Right ventricle myocardium superior (tissue), 1 donor: Measurements from ENCODE around the gene DPM2. TPM values are rescaled to one million over a fixed set of nuclear protein-coding genes. Genes with fewer than 3 reads are reported as not detected.

Source experiments
- ATAC-seq: fragments of 200-7000 bp; cut with Tn5 transposase; one replicate; pipeline ENCODE4 v1.9.1; 2020; ENCODE audit warnings: mild to moderate bottlenecking; ENCODE audit not compliant: poor library complexity
- DNase-seq: peaks from one replicate; pipeline ENCODE4 v3.0.0-alpha.2; 2020
- intact Hi-C: fragments of 100-400 bp; cut with DNase I; formaldehyde crosslinking; loops from one replicate; pipeline ENCODE4 v1.11.2; 2022
- total RNA-seq: library from RNA; stranded (reverse); fragmentation: NEBNext Ultra II Directional; extraction: Animal tissue kit (Norgen Biotek cat#: 25700); gene quantifications from one replicate; pipeline ENCODE4 v1.2.1, GENCODE V29; 2021
- donor health status: DM: no; HTN: yes; CAD: no; lungs with severe emphysema.

DPM2 gene
- total RNA-seq, 1 donor from 2014 or later: 9.9 TPM

DNA sequence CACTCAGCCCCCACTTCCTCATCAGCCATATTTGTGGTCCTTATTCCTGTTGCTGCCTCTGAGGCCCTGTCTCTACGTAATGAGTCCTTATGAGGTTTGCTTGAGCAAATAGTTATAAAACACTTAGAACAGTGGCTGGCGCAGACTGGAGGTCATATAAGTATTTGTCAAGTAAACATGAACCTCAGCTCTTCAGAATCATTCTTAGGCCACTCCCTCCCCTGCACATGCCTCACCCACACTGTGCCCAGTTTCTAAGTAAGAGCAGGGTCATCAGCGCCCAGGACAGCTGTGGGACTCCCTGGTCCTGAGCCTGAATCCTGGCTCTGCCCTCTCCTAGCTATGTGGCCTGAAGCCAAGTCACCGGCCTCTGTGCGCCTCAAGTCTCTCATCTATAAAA, 24.8 kb downstream of the DPM2 start:
- ATAC-seq (no peak), DNase-seq (no peak)
- intact Hi-C loops: no loop called here

DNA sequence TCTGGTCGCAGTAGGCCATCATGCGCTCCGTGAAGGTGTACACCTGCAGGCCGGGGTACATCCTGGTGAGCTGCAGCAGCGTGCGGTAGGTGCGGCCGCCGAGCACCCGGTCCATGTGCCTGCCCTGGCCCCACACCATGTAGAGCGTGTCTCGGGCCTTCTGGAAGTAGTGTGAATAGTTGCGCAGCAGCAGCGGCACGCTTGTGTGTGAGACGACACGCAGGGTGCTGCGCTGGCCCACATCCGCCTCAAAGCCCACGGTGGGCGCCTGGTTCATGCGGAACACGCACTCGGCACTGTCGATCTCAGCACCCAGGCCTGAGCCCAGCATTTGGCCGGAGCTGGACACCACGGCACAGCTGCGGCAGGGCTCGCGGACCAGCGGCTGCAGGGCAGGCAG, 25.4 kb downstream of the DPM2 start:
- no peak for DNase-seq
- intact Hi-C loops: no loop called here
- ATAC-seq: no peak

DNA sequence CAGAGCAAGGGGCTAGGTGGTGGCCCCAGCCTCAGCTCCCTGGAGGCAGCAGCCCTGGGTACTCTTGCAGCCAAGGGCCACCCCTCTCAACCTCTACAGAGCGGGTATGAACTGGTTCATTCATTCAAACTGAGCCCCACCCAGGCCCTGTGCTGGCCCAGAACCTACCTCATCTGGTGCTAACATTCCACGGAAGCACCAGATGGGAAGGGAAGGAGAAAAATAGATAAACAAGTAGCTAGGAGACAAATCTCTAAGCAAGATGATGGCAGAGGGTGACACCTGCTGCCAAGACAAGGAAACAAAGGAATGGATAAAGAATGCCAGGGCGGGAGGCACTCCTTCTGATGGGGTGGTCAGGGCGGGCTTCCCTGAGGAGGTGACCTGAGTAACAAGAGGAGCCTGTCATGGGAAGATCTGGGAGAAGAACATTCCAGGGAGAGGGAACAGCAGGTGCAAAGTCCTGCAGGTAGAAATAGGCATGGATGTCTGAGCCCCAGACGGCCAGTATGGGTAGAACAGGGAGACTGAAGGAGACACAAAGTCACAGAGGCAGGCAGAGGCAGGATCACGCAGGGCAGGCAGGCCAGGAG, 26.9 kb downstream of the DPM2 start:
- DNase-seq (no peak), ATAC-seq (no peak)
- intact Hi-C loops: no loop called here

DNA sequence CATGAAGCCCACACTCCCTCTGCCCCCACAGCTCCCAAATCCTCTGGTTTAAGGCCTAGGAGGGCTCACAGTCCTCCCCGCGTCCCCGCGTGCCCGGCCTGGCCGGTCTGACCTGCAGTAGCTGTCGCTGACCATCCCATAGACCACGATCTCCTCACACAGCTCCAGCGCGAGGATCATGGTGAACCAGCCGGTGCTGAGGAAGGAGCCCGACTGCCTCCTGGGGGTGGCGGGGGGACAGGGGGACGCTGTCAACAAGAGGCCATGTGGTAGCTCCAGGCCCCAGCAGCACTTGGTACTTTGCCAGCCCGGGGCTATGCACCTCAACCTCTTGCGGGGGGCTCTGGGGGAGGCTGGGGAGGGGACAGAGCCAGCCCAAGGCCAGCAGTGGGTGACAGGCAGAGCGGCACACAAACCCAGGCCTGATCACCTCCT, 27.8 kb downstream of the DPM2 start:
- intact Hi-C loops: no loop called here
- no peak for DNase-seq
- no peak for ATAC-seq

DNA sequence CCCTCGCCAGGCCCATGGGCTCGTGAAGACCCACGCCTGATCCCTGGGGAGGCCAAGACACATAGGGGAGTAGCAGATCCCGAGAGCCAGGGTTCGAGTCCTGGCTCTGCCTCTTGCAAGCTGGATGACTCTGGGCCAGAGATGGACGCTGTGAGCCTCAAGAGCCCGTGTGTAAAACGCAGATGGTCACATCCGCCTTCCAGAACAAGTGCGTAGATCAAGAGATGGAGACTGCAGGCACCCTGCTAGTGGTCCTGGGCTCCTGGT, 29.1 kb downstream of the DPM2 start:
- ATAC-seq (no peak), DNase-seq (no peak)
- intact Hi-C loops: no loop called here

DNA sequence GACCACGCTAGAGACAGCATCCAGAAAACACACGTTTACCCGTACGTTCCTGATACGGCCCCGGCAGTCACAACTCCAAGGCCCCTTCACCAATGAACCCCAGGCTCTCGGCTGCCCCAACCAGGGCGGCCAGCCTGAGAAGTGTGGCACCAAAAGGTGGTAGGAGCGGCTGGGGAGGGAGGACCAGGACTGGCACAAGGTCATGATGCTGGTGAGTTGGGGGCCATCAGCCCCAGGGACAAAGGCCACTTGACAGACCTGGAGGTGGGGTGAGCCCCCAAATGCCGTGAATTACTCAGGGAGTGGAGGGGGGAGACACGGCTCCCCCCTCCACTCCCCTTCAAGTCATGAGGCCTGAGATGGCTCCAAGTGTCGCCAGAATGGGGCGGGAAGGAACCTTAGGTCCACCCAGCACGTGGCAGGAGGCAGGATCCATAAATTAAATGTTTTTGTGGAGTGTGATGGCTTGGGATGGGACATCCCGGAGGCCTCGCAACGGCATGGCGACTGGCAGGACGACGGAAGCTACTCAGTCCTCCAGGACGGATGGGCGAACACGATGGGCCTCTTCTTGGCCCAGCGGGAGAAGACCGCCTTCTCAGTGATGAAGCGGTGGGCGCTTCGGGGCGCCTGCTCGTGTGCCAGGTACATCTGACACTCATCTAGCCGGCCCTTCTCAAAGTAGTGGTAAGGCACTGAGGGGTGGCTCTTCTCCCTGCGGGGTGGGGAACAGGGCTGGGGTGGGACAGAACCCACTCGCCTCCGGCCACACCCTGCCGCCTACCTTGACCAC, 29.6 kb downstream of the DPM2 start:
- no peak for ATAC-seq
- intact Hi-C loops: no loop called here
- DNase-seq: no peak

DNA sequence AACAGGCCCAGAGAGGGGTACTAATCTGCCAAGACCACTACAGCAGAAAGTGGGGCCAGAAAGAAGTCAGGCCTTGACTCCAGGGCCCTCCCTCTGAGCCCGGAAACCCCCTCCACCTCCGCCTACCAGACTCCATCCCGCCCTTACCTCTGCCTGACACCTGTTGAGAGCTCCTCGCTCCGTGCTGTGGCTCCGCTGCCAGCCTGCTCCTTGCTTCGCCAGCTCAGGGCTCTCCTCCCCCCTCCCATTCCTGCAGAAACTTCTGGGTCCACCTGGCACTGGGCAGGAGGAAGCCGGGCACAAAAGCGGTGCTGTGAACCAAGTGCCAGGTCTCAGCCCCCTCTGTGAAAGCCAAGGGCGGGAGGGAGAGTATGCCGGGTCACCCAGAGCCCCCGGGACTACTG, 31.9 kb downstream of the DPM2 start:
- ATAC-seq: no peak
- DNase-seq: no peak
- intact Hi-C loops: no loop called here

DNA sequence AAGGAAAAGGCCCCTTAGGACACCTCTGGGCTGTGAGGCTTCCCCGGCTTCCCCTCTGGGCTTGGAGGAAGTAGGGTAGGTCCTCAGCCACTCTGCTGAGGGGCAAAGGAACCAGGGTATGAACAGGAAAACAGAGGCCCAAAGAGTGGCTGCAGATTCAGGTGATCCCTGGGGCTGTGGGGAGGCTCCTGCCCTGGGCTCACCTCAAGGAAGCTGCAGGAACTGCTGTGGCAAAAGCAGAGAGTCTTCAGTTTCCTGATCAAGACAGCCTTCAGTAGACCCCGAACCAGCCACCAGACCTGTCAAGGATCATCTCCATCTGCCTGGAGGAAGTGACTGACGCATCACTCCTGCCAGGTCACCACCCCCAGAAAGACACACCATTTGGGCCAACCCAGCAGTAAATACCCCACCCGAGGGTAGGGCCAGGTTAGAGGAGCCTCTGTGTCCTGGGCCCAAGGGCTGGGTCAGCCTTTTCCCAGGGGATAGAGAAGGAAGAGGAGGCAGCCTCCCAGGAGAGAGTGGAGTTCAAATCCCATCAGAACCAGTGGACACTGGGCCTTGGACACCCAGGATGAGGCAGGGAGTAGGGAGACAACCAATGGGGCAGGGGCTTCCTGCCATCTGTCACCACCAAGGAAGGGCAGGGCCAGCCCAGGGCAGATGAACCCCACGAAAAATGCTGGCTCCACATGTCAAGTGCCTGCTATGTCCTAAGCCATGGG, 32.5 kb downstream of the DPM2 start:
- ATAC-seq (peak; percentile 11), DNase-seq (no peak)
- intact Hi-C loops: no loop called here

DNA sequence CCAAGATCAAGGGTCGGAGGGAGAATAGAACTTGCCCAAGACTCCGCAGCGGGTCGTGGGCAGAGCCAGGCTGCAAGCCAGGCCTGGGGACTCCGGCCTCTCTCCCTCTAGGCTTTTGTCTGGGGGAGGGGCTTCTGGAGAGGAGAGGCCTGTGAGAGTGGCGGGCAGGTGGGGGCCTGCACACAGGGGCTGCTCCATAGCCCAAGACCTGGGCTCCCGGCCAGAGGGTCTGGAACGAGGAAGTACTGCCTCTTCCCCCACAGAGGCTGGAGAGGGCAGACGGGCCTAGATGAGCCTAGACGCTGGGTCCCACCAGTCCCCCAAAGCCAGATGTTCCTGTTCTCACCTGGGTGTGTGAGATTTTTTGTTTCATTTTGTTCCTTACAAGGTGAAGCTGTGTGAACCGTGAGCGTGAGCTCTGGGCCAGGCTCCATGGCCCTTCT, 33.1 kb downstream of the DPM2 start:
- ATAC-seq (peak; percentile 4), DNase-seq (no peak)
- intact Hi-C loops: no loop called here

DNA sequence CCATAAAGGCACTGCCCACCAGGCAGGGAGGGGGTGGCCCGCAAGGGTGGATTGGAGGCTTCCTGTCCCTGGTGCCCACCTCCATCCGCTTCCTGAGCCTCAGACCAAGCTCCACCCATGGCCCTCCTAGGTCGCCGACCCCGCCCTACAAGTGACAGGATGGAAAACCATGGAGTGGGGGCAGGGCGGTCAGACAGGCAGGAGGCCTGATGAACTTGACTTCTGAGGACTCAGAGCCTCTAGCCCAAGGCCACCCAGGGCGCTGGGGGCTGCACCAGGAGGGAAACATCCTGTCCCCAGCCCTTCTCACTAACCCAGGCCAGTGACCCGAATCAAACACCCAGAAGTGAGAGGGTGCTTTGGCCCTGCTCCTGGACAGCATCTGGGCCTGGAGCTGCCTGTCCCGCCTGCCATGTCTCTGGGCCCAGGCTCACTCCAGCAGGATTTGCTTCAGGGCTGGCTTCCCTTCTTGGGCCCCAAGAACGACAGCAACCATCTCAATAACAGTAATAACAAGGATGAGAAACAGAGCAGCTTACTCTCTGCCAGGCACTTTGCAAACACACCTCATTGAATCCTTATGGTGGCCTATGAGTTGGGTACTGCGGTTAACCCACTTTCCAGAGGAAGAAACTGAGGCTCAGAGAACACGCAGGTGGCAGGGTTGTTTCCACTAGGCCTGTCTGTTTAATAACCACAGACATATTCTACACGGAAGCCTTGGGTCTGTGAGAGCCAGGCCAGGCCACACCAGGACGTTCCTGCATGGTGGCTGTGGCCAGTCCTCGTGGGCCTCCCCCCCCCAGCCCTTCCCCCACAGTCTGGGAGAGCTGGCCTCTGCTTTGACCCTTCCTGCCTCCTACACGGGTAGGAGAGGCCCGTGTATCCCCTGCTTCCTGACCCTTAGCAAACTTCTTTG, 33.8 kb downstream of the DPM2 start:
- ATAC-seq (peak; percentile 21), DNase-seq (peak; percentile 86)
- intact Hi-C loops: no loop called here

DNA sequence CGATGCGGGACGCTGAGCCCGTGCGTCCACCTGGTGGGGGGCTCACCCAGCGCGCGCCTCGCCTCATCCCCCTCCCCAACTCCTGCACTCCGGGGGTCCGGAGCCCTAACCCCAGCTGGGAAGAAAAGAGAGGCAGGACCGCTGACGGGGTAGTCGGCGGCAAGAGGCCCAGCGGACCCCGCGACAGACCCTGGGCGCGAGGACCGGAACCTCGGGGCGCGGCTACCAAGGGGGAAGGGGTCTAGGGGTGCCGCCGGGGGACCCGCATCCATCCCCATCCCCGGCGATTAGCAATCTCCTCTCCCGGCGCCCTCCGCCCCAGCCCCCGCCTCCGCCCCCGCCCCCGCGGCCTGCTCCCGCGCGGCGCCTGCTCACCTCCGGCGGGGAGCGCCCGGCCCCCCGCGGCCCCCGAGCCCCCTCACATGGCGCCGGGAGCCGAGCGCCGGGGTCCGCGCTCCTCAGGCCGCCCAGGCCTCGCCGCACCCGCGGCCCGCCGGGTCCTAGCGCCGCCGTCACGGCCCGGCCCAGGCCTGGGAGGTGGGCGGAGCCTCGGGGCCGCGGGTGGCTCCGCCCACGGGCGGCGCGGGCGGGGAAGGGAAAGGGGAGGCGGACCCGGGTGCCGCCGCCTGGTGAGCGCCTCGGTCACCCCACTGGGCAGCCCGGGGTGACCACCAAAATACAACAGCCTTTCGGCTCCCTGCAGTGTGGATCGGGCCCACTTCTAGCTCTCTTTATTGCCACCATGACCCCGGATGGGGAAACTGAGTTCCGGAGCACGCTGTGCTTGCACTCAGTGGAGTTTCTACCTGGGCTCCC, 38.3 kb downstream of the DPM2 start, which contains the start of gene ST6GALNAC6:
ST6GALNAC6 (minus strand) TSS at position 476 of the 816 bp plus-strand sequence. CDS start 1,622 bp downstream, outside the sequence.
- DNase-seq (peak; percentile 86), ATAC-seq (peak; percentile 86)
- intact Hi-C loops: no loop called here

DNA sequence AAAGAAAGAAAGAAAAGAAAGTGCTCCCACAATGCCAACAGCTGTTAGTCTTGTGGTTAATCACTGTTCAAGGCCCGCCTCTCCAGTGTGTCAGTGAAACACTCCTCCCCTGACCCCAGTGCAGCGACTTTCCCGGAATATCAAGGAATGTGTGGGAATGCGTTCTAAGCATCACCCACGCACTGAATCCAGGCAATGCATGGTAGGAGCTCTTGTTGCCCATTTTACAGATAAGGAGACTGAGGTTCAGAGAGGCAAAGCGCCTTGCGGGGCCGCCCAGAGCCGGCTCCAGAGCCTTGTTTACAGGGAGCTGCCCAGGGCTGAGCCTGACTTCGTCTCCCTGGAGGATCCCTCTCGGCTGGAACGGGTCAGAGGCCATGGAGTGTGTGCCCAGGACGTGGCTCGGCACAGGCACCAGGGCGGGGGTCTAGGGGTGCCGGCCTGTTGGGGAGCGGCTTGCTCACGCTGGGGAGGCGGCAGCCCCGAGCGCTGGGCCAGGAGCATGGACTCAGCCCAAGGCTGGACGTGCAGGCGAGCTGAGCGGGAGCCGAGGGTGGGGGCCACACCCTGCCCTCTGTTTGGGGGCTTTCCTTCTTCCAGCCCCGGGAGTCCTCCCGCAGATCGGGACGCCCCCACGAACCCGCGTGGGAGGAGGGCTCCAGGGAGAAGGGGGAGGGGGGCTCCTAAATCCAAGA, 39.1 kb downstream of the DPM2 start:
- ATAC-seq (peak; percentile 50), DNase-seq (peak; percentile 62)
- intact Hi-C loops: no loop called here

DNA sequence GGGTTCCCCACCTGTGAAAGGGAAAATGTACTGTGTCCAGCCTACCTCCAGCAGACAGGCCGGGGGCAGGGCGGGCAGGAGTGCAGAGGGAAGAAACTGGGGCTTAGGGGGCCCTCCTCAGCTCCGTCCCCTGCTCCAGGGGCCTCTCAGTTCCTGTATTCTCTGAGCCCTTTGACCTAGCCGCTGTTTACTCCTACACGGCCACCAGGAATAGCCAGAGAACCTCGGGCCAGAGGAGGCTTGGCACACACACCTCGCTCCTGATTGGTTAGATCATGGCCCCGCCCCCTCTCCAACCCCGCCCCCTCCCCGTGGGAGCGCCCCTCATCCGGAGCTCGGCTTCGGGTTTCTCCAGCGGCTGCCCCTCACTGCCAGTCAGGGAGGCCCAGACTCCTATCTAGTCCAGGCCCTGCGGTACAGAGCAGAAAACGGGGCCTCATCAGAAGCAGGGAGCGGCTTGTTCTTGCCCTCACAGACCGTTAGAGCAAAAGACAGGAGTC, 40.4 kb downstream of the DPM2 start:
- peak; percentile 88 for DNase-seq
- intact Hi-C loops: no loop called here
- peak; percentile 86 for ATAC-seq

DNA sequence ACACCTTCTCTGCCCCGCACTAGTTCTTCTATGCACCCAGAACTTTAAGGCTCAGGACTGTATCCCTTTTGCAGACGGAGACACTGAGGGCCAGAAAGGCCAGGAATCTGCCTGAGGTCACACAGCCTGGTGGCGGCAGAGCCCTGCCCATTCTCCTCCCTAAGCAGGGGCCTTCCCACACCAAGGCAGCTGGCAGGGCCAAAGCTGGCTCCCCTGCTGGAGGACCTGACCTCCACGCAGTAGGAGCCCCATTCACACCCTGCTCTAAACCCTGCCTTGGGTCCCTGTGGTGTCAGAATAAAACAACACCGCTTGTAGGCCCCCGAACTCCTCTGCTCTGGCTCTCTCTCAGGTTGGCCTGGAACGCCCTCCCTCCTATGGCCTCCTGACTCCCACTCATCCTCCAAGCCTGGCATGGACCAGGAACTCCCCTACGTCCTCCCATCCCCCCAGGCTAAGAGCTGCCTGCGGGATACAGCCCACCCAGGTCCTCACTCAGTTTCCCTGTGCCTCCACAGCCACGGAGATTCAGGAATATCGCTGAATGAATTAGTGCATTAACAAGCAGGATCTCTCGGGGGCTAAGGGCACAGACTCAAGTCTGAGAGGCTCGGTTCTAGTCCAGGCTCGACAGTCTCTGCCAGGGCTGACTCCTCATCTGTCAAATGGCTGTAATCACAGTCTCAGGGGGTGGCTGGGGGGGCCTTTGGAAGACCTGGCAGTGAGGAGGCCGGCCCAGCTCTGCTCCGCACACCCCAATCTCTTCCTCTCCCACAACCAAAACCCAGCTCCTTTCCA, 41.1 kb downstream of the DPM2 start:
- no peak for DNase-seq
- intact Hi-C loops: no loop called here
- ATAC-seq: no peak

DNA sequence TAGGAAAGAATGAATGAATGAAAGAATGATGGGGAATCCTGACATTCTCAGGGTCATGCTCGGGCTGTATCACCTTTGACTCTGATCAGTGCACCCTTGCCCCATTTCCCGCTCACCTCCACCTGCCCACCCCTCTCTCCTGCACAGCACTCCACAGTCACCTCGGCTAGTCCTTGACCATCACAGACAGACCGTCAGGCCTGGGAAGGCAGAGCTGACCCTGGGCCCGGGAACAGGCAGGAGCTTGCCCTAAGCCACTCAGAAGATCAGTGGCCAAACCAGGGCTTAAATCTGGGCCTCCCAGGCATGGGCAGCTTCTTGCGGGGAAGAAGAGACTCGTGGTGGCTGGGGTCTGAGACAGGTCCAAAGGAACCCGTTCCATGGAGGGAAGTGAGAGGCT, 41.8 kb downstream of the DPM2 start:
- intact Hi-C loops: no loop called here

DNA sequence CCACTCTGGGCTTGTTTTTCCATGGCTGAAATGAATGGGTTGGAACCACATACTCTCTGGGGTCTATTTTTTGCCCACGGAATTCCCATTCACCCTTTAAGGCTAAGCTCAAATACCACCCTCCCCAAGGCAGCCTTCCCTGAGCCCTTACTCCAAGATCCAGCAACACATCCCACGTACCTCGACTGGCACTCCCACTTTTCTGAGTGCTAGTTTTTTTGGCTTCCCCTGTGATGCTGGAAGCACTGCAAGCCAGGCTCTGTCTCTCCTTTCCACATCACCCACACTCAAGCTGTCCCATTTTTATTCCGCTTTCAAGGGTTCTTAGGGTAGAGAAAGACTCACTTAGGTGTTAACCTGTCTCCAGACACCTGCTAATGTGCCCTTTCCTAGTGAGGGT, 44.3 kb downstream of the DPM2 start:
- DNase-seq (no peak), ATAC-seq (no peak)
- intact Hi-C loops: no loop called here

More for the DNA sequence above, 41.8 kb downstream of the DPM2 start:
- DNase-seq (no peak), ATAC-seq (no peak)

DNA sequence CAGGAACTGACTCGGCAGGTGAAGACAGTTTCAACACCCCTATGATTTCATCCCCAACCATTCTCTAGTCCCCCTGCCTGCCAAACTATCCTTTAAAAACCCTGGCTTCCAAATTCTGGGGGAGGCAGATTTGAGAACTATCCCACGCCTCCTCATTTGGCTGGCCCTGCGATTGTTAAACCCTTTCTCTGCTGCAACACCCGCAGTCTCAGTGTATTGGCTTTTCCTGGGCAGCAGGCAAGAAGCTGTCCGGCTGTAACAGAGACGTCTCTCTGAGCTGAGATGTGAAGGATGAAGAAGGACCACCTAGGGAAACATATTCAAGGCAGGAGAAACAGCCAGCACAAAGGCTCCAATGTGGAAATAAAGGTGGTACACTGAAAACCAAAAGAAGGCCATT, 44.8 kb downstream of the DPM2 start:
- intact Hi-C loops: no loop called here
- DNase-seq: no peak
- ATAC-seq: no peak
